Subcutaneous abdominal adipose tissue (tissue), 5 donors: ENCODE data around the gene RAPSN.
"Not testable (repeated sequence)": the region's sequence is repeated elsewhere in the genome, so short reads cannot be mapped to it uniquely, and the experiment has no call there.

Experiments used
- H3K27ac ChIP-seq: one replicate; pipeline ENCODE4 v1.7.0; 2013; ENCODE audit warnings: low read depth, mild to moderate bottlenecking, inconsistent platforms, low read length, moderate library complexity
- H3K27me3 ChIP-seq, 5 donors: one replicate each; pipeline ENCODE4 v1.7.0; 2013; ENCODE audit warnings: low read length in 5 of 5, inconsistent platforms in 1 of 5; ENCODE audit not compliant: control insufficient read depth in 5 of 5, insufficient read depth in 4 of 5
- H3K36me3 ChIP-seq, 5 donors: one replicate each; pipeline ENCODE4 v1.7.0; 2013; ENCODE audit warnings: low read length in 5 of 5; ENCODE audit not compliant: control insufficient read depth in 5 of 5, insufficient read depth in 5 of 5
- H3K4me1 ChIP-seq, 5 donors: one replicate each; pipeline ENCODE4 v1.7.0; 2013; ENCODE audit warnings: low read length in 5 of 5, mild to moderate bottlenecking in 3 of 5, moderate library complexity in 1 of 5; ENCODE audit not compliant: control insufficient read depth in 5 of 5, insufficient read depth in 5 of 5
- H3K4me3 ChIP-seq, 5 donors: one replicate each; pipeline ENCODE4 v1.7.0; 2013; ENCODE audit warnings: low read length in 5 of 5, low read depth in 1 of 5
- H3K9ac ChIP-seq, 5 donors: one replicate each; pipeline ENCODE4 v1.7.0; 2013; ENCODE audit warnings: low read length in 5 of 5, mild to moderate bottlenecking in 4 of 5, moderate library complexity in 3 of 5
- H3K9me3 ChIP-seq, 5 donors: one replicate each; pipeline ENCODE4 v1.7.0; 2013; ENCODE audit warnings: low read length in 5 of 5; ENCODE audit not compliant: control insufficient read depth in 5 of 5
- donor health status: healthy.
- donor health status: healthy.
- donor health status: healthy.
- donor health status: healthy.
- donor health status: healthy.

Gene RAPSN

DNA sequence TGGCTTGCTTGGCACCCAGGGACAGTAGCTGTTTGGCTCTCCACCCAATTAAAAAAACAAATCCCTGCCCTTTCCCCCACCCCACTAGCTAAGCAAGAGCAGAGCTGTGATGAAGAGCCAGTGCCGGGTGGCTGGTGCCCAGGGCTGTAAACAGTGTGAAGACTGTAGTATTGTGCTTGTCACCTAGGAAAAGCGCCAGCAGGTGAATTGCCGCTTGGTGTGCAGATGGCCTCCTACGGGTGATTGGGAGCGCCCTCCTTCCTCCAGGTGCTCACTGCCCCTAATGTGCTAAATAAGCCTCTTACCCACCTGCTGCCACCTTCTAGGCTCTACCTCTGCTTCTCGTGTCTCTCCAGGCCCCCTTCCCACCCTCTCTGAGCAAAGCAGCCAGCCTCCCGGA, 18.4 kb upstream of the RAPSN start:
- H3K9me3 ChIP-seq = no peaks in the 10 kb centered on the region
- peaks cover 16 to 72% (median 58%) of the 10 kb centered on the region in 5 donors for H3K4me1 ChIP-seq
- H3K27me3 ChIP-seq = no peaks in the 10 kb centered on the region
- H3K27ac ChIP-seq = peak overlapping the region; percentile 86
- peaks cover 2 to 52% (median 34%) of the 10 kb centered on the region in 5 donors for H3K36me3 ChIP-seq
- H3K4me3 ChIP-seq = peak overlapping the region in 3 of 5 donors; percentile 3 to 29 (median 26)
- H3K9ac ChIP-seq = peak overlapping the region in 4 of 5 donors; percentile 20 to 55 (median 37)

DNA sequence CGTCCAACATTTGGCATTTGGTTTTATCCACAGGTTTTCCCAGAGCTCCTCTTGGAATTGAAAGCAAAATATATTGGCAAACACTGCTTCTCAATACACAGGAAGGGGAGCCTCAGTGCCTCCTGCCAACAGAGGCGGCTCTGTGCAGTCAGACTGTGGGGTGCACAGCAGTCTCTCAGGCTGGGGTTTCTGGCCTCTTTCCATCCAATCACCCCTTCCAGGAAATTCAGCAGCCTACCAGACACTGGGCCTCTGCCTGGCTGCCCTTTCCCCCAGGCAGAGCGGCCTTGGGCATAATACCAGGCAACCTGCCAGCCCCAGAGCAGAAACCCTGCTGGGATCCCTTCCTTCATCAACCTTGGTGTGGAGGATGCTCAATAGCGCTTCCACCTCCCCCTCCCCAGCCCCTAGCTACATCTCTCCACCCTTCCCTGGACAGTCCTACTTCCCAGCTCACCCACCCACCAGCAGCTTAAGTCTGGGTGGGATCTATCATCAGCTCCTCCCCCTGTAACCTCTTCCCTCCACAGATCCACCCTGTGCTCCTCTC, 17.8 kb upstream of the RAPSN start:
- H3K27me3 ChIP-seq = no peaks in the 10 kb centered on the region
- peak overlapping the region; percentile 20 to 58 (median 55) for H3K9ac ChIP-seq
- peaks cover 16 to 78% (median 60%) of the 10 kb centered on the region in 5 donors for H3K4me1 ChIP-seq
- peaks cover 0 to 50% (median 30%) of the 10 kb centered on the region in 5 donors for H3K36me3 ChIP-seq
- H3K4me3 ChIP-seq = peak overlapping the region in 4 of 5 donors; percentile 3 to 40 (median 32)
- peak overlapping the region; percentile 86 for H3K27ac ChIP-seq
- H3K9me3 ChIP-seq = no peaks in the 10 kb centered on the region

DNA sequence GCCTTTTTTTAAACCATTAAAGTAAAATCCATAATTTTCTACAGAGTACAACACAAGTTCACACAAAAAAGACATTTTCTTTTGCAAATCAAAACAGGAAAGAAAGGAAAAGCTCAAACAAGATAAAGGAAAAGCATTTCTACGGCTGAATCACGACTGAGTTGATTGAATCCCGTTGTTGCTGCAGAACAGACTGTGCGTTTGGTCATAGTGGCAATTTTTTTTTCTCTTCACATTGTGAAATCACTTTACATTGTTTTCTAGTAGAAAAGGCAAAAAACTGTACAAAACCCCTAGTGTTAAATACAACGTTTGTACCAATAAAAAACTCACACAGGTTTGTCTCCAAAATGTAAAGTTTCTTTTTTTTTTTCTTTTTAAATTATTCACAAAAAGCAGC, 17.3 kb upstream of the RAPSN start:
- peak overlapping the region in 3 of 5 donors; percentile 41 to 58 (median 57) for H3K9ac ChIP-seq
- peaks cover 16 to 75% (median 58%) of the 10 kb centered on the region in 5 donors for H3K4me1 ChIP-seq

DNA sequence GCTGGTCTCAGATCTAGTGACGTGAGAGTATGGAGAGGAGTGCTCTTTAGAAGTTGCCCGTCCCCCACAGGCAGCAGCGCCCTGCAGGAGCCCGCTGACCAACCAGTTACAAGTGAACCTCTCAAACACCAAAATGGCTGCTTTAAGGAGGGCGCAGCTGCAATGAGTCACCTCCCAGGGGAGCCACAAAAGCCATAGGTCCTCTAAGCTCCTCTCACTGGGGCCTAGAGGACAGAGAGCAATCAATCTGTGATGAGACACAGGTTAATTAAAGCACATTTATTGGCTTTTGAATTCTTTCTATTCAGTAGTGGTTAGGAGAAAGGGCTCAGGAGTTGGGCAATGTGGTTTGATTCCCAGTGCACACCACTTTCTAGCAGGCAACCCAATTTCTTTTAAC, 15.5 kb upstream of the RAPSN start:
- Histone ChIP-seq H3K4me1 (peaks cover 14 to 61% (median 49%) of the 10 kb centered on the region in 5 donors), H3K36me3 (peaks cover 3 to 39% (median 14%) of the 10 kb centered on the region in 5 donors), H3K9ac (no peak overlapping the region), H3K27me3 (no peaks in the 10 kb centered on the region), H3K9me3 (no peaks in the 10 kb centered on the region), H3K4me3 (no peak overlapping the region), H3K27ac (peak overlapping the region; percentile 86)

More for the DNA sequence above, 17.3 kb upstream of the RAPSN start:
- Histone ChIP-seq H3K27me3 (no peaks in the 10 kb centered on the region), H3K4me3 (peak overlapping the region in 2 of 5 donors; percentile 36 to 40), H3K27ac (peak overlapping the region; percentile 86), H3K9me3 (no peaks in the 10 kb centered on the region), H3K36me3 (peaks cover 0 to 48% (median 24%) of the 10 kb centered on the region in 5 donors)

- Histone ChIP-seq H3K4me1 (peaks cover 6 to 35% (median 24%) of the 10 kb centered on the region in 5 donors), H3K36me3 (peaks cover 3 to 32% (median 17%) of the 10 kb centered on the region in 5 donors), H3K9ac (no peak overlapping the region), H3K4me3 (no peak overlapping the region), H3K9me3 (no peaks in the 10 kb centered on the region), H3K27ac (no peak overlapping the region), H3K27me3 (no peaks in the 10 kb centered on the region)
Measured at GRCh38 chr11:47461876-47462275, 12.9 kb upstream of the RAPSN start.

- Histone ChIP-seq H3K9me3 (no peaks in the 10 kb centered on the region), H3K27ac (no peak overlapping the region), H3K36me3 (peaks cover 3 to 32% (median 16%) of the 10 kb centered on the region in 5 donors), H3K4me3 (no peak overlapping the region), H3K4me1 (peaks cover 2 to 23% (median 13%) of the 10 kb centered on the region in 5 donors), H3K27me3 (no peaks in the 10 kb centered on the region), H3K9ac (no peak overlapping the region)
Measured at GRCh38 chr11:47460571-47461235, 11.8 kb upstream of the RAPSN start.

DNA sequence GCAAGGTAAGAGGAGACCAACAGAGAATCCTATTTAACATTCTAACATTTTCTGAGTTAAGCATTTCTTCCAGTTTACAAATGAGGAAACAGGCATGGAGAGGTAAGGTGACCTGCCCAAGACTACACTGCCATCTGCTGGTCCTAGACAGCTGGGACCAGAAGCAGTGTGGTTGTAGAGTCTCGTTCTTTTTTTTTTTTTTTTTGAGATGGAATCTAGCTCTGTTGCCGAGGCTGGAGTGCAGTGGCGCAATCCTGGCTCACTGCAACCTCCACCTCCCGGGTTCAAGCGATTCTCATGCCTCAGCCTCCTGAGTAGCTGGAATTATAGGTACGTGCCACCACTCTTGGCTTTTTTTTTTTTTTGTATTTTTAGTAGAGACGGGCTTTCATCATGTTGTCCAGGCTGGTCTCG, 5.3 kb upstream of the RAPSN start:
- H3K4me3 ChIP-seq, H3K9ac ChIP-seq, H3K36me3 ChIP-seq: not testable (repeated sequence)

DNA sequence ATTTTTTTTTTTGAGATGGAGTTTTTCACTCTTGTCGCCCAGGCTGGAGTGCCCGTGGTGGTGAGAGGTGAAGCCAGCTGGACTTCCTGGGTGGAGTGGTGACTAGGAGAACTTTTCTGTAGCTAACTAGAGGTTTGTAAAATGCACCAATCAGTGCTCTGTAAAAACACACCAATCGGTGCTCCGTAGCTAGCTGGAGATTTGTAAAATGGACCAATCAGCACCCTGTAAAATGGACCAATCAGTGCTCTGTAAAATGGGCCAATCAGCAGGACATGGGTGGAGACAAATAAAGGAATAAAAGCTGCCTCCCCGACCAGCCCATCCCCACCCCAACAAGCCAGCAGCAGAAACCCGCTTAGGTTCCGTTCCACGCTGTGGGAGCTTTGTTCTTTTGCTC, 4.4 kb upstream of the RAPSN start:
- peaks cover 0 to 2% (median 0%) of the 10 kb centered on the region in 5 donors for H3K36me3 ChIP-seq
- H3K27ac ChIP-seq = no peak overlapping the region
- H3K4me1 ChIP-seq = peaks cover 0 to 6% (median 4%) of the 10 kb centered on the region in 5 donors
- H3K27me3 ChIP-seq = no peaks in the 10 kb centered on the region
- H3K9ac ChIP-seq = no peak overlapping the region
- no peak overlapping the region for H3K4me3 ChIP-seq
- H3K9me3 ChIP-seq = no peaks in the 10 kb centered on the region

More for the DNA sequence above, 5.3 kb upstream of the RAPSN start:
- not testable (repeated sequence) for H3K9me3 ChIP-seq, H3K27ac ChIP-seq, H3K27me3 ChIP-seq, H3K4me1 ChIP-seq

- Histone ChIP-seq H3K4me1 (peaks cover 0 to 6% (median 4%) of the 10 kb centered on the region in 5 donors), H3K36me3 (peaks cover 0 to 7% (median 2%) of the 10 kb centered on the region in 5 donors), H3K9ac (no peak overlapping the region), H3K27me3 (no peaks in the 10 kb centered on the region), H3K27ac (no peak overlapping the region), H3K4me3 (no peak overlapping the region), H3K9me3 (no peaks in the 10 kb centered on the region)
Measured at GRCh38 chr11:47451990-47452389, 3.1 kb upstream of the RAPSN start.

GRCh38 chr11:47451436-47451835, 2.5 kb upstream of the RAPSN start:
- H3K36me3 ChIP-seq = peaks cover 0 to 7% (median 2%) of the 10 kb centered on the region in 5 donors
- no peaks in the 10 kb centered on the region for H3K9me3 ChIP-seq
- no peaks in the 10 kb centered on the region for H3K27me3 ChIP-seq
- H3K9ac ChIP-seq = no peak overlapping the region
- H3K27ac ChIP-seq = no peak overlapping the region
- H3K4me1 ChIP-seq = peaks cover 0 to 6% (median 4%) of the 10 kb centered on the region in 5 donors
- no peak overlapping the region for H3K4me3 ChIP-seq
